ENCODE results near the gene TMEM250. TPM values are rescaled to one million over a fixed set of nuclear protein-coding genes. Genes with fewer than 3 reads are reported as not detected.

Gene TMEM250
- total RNA-seq, 1 experiment from 2014 or later = 37.5 TPM

GRCh38 chr9:136145580-136145979 is 26.9 kb upstream of the TMEM250 start:
- Histone ChIP-seq H3K4me1 (ENCODE audit: control insufficient read depth in 1 of 2, insufficient read depth in 2 of 2, low read length in 2 of 2) (no peaks in the 10 kb centered on the region), H3K4me2 (ENCODE audit: low read length) (no peak overlapping the region), H3K9me3 (ENCODE audit: control insufficient read depth in 1 of 2, insufficient read depth in 1 of 2, low read depth in 1 of 2, low read length in 2 of 2) (no peaks in the 10 kb centered on the region), H4K20me1 (ENCODE audit: insufficient read depth) (no peaks in the 10 kb centered on the region), H2AFZ (ENCODE audit: low read depth, low read length, poor library complexity, severe bottlenecking) (no peak overlapping the region), H3K9ac (ENCODE audit: low read length) (no peak overlapping the region), H3K36me3 (ENCODE audit: control insufficient read depth in 1 of 2, insufficient read depth in 2 of 2, low read length in 2 of 2) (no peaks in the 10 kb centered on the region), H3K4me3 (replicated peaks in 1 of 2; ENCODE audit: low read depth in 1 of 2, low read length in 2 of 2) (no peak overlapping the region), H3K27ac (ENCODE audit: low read depth, low read length) (no peak overlapping the region), H3K9me2 (ENCODE audit: insufficient read depth) (no peaks in the 10 kb centered on the region), H3K79me2 (ENCODE audit: insufficient read depth, low read length) (no peaks in the 10 kb centered on the region), H3K27me3 (ENCODE audit: insufficient read depth, low read length) (no peaks in the 10 kb centered on the region)
- RAD21 ChIA-PET (ENCODE audit: low non-redundant PET in 1 of 2, low total read pairs in 2 of 2, uncharacterized antibody in 2 of 2, unreplicated experiment in 2 of 2) = no interaction called here
- BruUV-seq (replicated peaks) = no TSS peak
- intact Hi-C loops (cut with micrococcal nuclease) = no loop called here
- ATAC-seq = no peak
- CTCF ChIA-PET = no interaction called here
- no peak for DNase-seq (ENCODE audit: low read depth, low spot score)
- POLR2A ChIA-PET = no interaction called here
- TF ChIP-seq EGR1 (IDR thresholded peaks at IDR 0.05; ENCODE audit: low read depth) = no peak
- no peak for TF ChIP-seq JUND (IDR thresholded peaks at IDR 0.05)
- no peak for TF ChIP-seq EZH2phosphoT487 (IDR thresholded peaks at IDR 0.05; ENCODE audit: borderline replicate concordance)
- no peak for TF ChIP-seq POLR2AphosphoS5 (IDR thresholded peaks at IDR 0.05; ENCODE audit: low read depth, low read length)
- TF ChIP-seq TCF7L2 (IDR thresholded peaks at IDR 0.05; ENCODE audit: borderline replicate concordance, extremely low read depth, insufficient read depth, insufficient read length) = no peak
- TF ChIP-seq SIN3A (IDR thresholded peaks at IDR 0.05; ENCODE audit: low read depth) = no peak
- TF ChIP-seq CTCF (IDR thresholded peaks at IDR 0.05 in 2 of 3, conservative IDR thresholded peaks at IDR 0.05 in 1 of 3; ENCODE audit: borderline replicate concordance in 1 of 3, insufficient read depth in 1 of 3, low read depth in 2 of 3, low read length in 2 of 3) = no peak
- TF ChIP-seq ZNF274 (IDR thresholded peaks at IDR 0.05; ENCODE audit: low read depth, low read length) = no peak
- TF ChIP-seq CEBPB (IDR thresholded peaks at IDR 0.05; ENCODE audit: low read depth) = no peak
- no peak for TF ChIP-seq ZBTB33 (IDR thresholded peaks at IDR 0.05; ENCODE audit: extremely low read depth, insufficient replicate concordance, low read length)
- no peak for TF ChIP-seq MAX (IDR thresholded peaks at IDR 0.05)
- no peak for TF ChIP-seq ATF3 (IDR thresholded peaks at IDR 0.05)
- TF ChIP-seq FOSL1 (IDR thresholded peaks at IDR 0.05; ENCODE audit: low read depth) = no peak
- TF ChIP-seq CBX3 (IDR thresholded peaks at IDR 0.05; ENCODE audit: low read depth) = no peak
